Dendritic cell treated with granulocyte-macrophage colony-stimulating factor and Interleukin-4, amounts not matched to agents 40 ng/mL and 50 ng/mL, for 4 days (primary cell): Measurements from ENCODE around the gene BLOC1S1.

ENCODE experiments used
- H3K27ac Mint-ChIP-seq: one replicate; pipeline ENCODE4 v1.8.0; 2022; ENCODE audit warnings: mild to moderate bottlenecking, mixed read lengths
- H3K27me3 Mint-ChIP-seq: one replicate; pipeline ENCODE4 v1.8.0; 2022; ENCODE audit warnings: mild to moderate bottlenecking, mixed read lengths
- H3K36me3 Mint-ChIP-seq: one replicate; pipeline ENCODE4 v1.8.0; 2022; ENCODE audit warnings: low read depth, mixed read lengths
- H3K4me1 Mint-ChIP-seq: one replicate; pipeline ENCODE4 v1.8.0; 2022; ENCODE audit warnings: low read depth, mixed read lengths
- H3K4me3 Mint-ChIP-seq: one replicate; pipeline ENCODE4 v1.8.0; 2022; ENCODE audit warnings: mild to moderate bottlenecking, moderate library complexity, mixed read lengths
- H3K9me3 Mint-ChIP-seq: one replicate; pipeline ENCODE4 v1.8.0; 2022; ENCODE audit warnings: mixed read lengths
- intact Hi-C: fragments of 100-400 bp; cut with micrococcal nuclease; formaldehyde crosslinking; loops from one replicate; pipeline ENCODE4 v1.15.0; 2022

BLOC1S1 gene

GRCh38 chr12:55686366-55687010 is 29.4 kb upstream of the BLOC1S1 start:
- no peak overlapping the region for H3K4me3 Mint-ChIP-seq
- H3K36me3 Mint-ChIP-seq, result no peaks in the 10 kb centered on the region
- intact Hi-C loops, result no loop called here
- peaks cover 12% of the 10 kb centered on the region for H3K4me1 Mint-ChIP-seq
- H3K27me3 Mint-ChIP-seq, result peaks cover 9% of the 10 kb centered on the region
- H3K27ac Mint-ChIP-seq, result no peak overlapping the region
- H3K9me3 Mint-ChIP-seq, result no peaks in the 10 kb centered on the region

GRCh38 chr12:55687746-55688145 is 28.1 kb upstream of the BLOC1S1 start:
- Mint-ChIP-seq H3K4me3 (no peak overlapping the region), H3K27me3 (peaks cover 4% of the 10 kb centered on the region)

GRCh38 chr12:55688716-55689655 is 26.9 kb upstream of the BLOC1S1 start:
- H3K4me3 Mint-ChIP-seq, result no peak overlapping the region
- intact Hi-C loops, result no loop called here
- no peak overlapping the region for H3K27ac Mint-ChIP-seq
- peaks cover 1% of the 10 kb centered on the region for H3K27me3 Mint-ChIP-seq
- H3K36me3 Mint-ChIP-seq, result no peaks in the 10 kb centered on the region
- no peaks in the 10 kb centered on the region for H3K9me3 Mint-ChIP-seq
- peaks cover 5% of the 10 kb centered on the region for H3K4me1 Mint-ChIP-seq

More at GRCh38 chr12:55687746-55688145, 28.1 kb upstream of the BLOC1S1 start:
- intact Hi-C loops, result no loop called here
- no peak overlapping the region for H3K27ac Mint-ChIP-seq
- peaks cover 5% of the 10 kb centered on the region for H3K4me1 Mint-ChIP-seq
- no peaks in the 10 kb centered on the region for H3K36me3 Mint-ChIP-seq
- H3K9me3 Mint-ChIP-seq, result no peaks in the 10 kb centered on the region

GRCh38 chr12:55692631-55693322 is 23.1 kb upstream of the BLOC1S1 start:
- peaks cover 12% of the 10 kb centered on the region for H3K27me3 Mint-ChIP-seq
- no peak overlapping the region for H3K4me3 Mint-ChIP-seq
- H3K27ac Mint-ChIP-seq, result no peak overlapping the region
- no peaks in the 10 kb centered on the region for H3K9me3 Mint-ChIP-seq
- intact Hi-C loops, result no loop called here
- no peaks in the 10 kb centered on the region for H3K4me1 Mint-ChIP-seq
- no peaks in the 10 kb centered on the region for H3K36me3 Mint-ChIP-seq

GRCh38 chr12:55693323-55694187 is 22.3 kb upstream of the BLOC1S1 start:
- H3K36me3 Mint-ChIP-seq, result no peaks in the 10 kb centered on the region
- no peak overlapping the region for H3K27ac Mint-ChIP-seq
- H3K27me3 Mint-ChIP-seq, result peaks cover 11% of the 10 kb centered on the region
- no peaks in the 10 kb centered on the region for H3K4me1 Mint-ChIP-seq
- H3K9me3 Mint-ChIP-seq, result no peaks in the 10 kb centered on the region
- no peak overlapping the region for H3K4me3 Mint-ChIP-seq
- intact Hi-C loops, result no loop called here

GRCh38 chr12:55694188-55694515 is 21.7 kb upstream of the BLOC1S1 start:
- intact Hi-C loops, result no loop called here
- no peaks in the 10 kb centered on the region for H3K9me3 Mint-ChIP-seq
- no peak overlapping the region for H3K4me3 Mint-ChIP-seq
- H3K4me1 Mint-ChIP-seq, result no peaks in the 10 kb centered on the region
- no peaks in the 10 kb centered on the region for H3K36me3 Mint-ChIP-seq
- H3K27ac Mint-ChIP-seq, result no peak overlapping the region
- peaks cover 11% of the 10 kb centered on the region for H3K27me3 Mint-ChIP-seq

GRCh38 chr12:55694651-55695050 is 21.2 kb upstream of the BLOC1S1 start:
- H3K4me3 Mint-ChIP-seq, result no peak overlapping the region
- peaks cover 11% of the 10 kb centered on the region for H3K27me3 Mint-ChIP-seq
- intact Hi-C loops, result no loop called here
- no peaks in the 10 kb centered on the region for H3K36me3 Mint-ChIP-seq
- no peak overlapping the region for H3K27ac Mint-ChIP-seq
- H3K4me1 Mint-ChIP-seq, result no peaks in the 10 kb centered on the region
- H3K9me3 Mint-ChIP-seq, result no peaks in the 10 kb centered on the region

GRCh38 chr12:55695349-55695748 is 20.5 kb upstream of the BLOC1S1 start:
- H3K4me3 Mint-ChIP-seq, result no peak overlapping the region
- no peak overlapping the region for H3K27ac Mint-ChIP-seq
- intact Hi-C loops, result no loop called here
- H3K36me3 Mint-ChIP-seq, result no peaks in the 10 kb centered on the region
- H3K9me3 Mint-ChIP-seq, result no peaks in the 10 kb centered on the region
- peaks cover 13% of the 10 kb centered on the region for H3K27me3 Mint-ChIP-seq
- no peaks in the 10 kb centered on the region for H3K4me1 Mint-ChIP-seq

GRCh38 chr12:55696141-55696540 is 19.7 kb upstream of the BLOC1S1 start:
- H3K4me1 Mint-ChIP-seq, result no peaks in the 10 kb centered on the region
- intact Hi-C loops, result no loop called here
- peaks cover 13% of the 10 kb centered on the region for H3K27me3 Mint-ChIP-seq
- no peak overlapping the region for H3K4me3 Mint-ChIP-seq
- H3K36me3 Mint-ChIP-seq, result no peaks in the 10 kb centered on the region
- no peak overlapping the region for H3K27ac Mint-ChIP-seq
- no peaks in the 10 kb centered on the region for H3K9me3 Mint-ChIP-seq

- Mint-ChIP-seq H3K27me3 (peaks cover 17% of the 10 kb centered on the region), H3K9me3 (no peaks in the 10 kb centered on the region), H3K4me3 (no peak overlapping the region), H3K36me3 (no peaks in the 10 kb centered on the region), H3K27ac (no peak overlapping the region), H3K4me1 (no peaks in the 10 kb centered on the region)
- intact Hi-C loops, result no loop called here
These were observed 18.9 kb upstream of the BLOC1S1 start for GRCh38 chr12:55696796-55697462.

- H3K36me3 Mint-ChIP-seq, result no peaks in the 10 kb centered on the region
- H3K4me1 Mint-ChIP-seq, result no peaks in the 10 kb centered on the region
- H3K27me3 Mint-ChIP-seq, result peaks cover 17% of the 10 kb centered on the region
- H3K9me3 Mint-ChIP-seq, result no peaks in the 10 kb centered on the region
- no peak overlapping the region for H3K27ac Mint-ChIP-seq
- intact Hi-C loops, result no loop called here
- no peak overlapping the region for H3K4me3 Mint-ChIP-seq
These were observed 18.2 kb upstream of the BLOC1S1 start for GRCh38 chr12:55697686-55698085.

- Mint-ChIP-seq H3K9me3 (no peaks in the 10 kb centered on the region), H3K4me3 (no peak overlapping the region), H3K36me3 (no peaks in the 10 kb centered on the region), H3K4me1 (no peaks in the 10 kb centered on the region), H3K27ac (no peak overlapping the region), H3K27me3 (peaks cover 22% of the 10 kb centered on the region)
- intact Hi-C loops, result no loop called here
These were observed 17.4 kb upstream of the BLOC1S1 start for GRCh38 chr12:55698241-55698955.

- H3K36me3 Mint-ChIP-seq, result no peaks in the 10 kb centered on the region
- intact Hi-C loops, result no loop called here
- H3K9me3 Mint-ChIP-seq, result no peaks in the 10 kb centered on the region
- no peak overlapping the region for H3K27ac Mint-ChIP-seq
- peaks cover 28% of the 10 kb centered on the region for H3K27me3 Mint-ChIP-seq
- H3K4me3 Mint-ChIP-seq, result no peak overlapping the region
- H3K4me1 Mint-ChIP-seq, result no peaks in the 10 kb centered on the region
These were observed 16.9 kb upstream of the BLOC1S1 start for GRCh38 chr12:55698965-55699364.
